Brain microvascular endothelial cell (primary cell): ENCODE data around the gene POLE.
A peak's percentile ranks its signal among the peaks of the same experiment; 100 is the strongest.
"Not testable (repeated sequence)": the region's sequence is repeated elsewhere in the genome, so short reads cannot be mapped to it uniquely, and the experiment has no call there.

Source experiments
- DNase-seq: peaks from one replicate; pipeline ENCODE4 v3.0.0-alpha.2; 2020
- H3K27ac ChIP-seq: fragments of 250-450 bp; sonication (Bioruptor Pico); 2 replicates; pipeline ENCODE4 v1.5.1; 2020; ENCODE audit warnings: mild to moderate bottlenecking, moderate library complexity
- H3K27me3 ChIP-seq: fragments of 250-450 bp; sonication (Bioruptor Pico); replicated peaks from 2 replicates; pipeline ENCODE4 v1.5.1; 2020; ENCODE audit warnings: mild to moderate bottlenecking
- H3K36me3 ChIP-seq: fragments of 250-450 bp; sonication (Bioruptor Pico); replicated peaks from 2 replicates; pipeline ENCODE4 v1.5.1; 2020; ENCODE audit warnings: mild to moderate bottlenecking
- H3K4me3 ChIP-seq: 2 replicates; pipeline ENCODE4 v1.5.1; 2011; ENCODE audit warnings: low read depth, mild to moderate bottlenecking, control low read depth, low read length, moderate library complexity
- CTCF ChIP-seq: IDR thresholded peaks from 2 replicates; pipeline ENCODE4 v1.5.1; 2011; ENCODE audit warnings: low read depth, mild to moderate bottlenecking, moderate library complexity, low read length, control low read depth, inconsistent platforms; ENCODE audit errors: missing control alignments
- in situ Hi-C: cut with HindIII; loops from 2 replicates; pipeline ENCODE4 v1.10.0; 2017; ENCODE audit warnings: low sequenced_read_pairs, low pct_ligation_motif_present

Gene POLE

GRCh38 chr12:132698341-132698740, 11.2 kb upstream of the POLE start:
- Histone ChIP-seq H3K27ac (no peak overlapping the region), H3K27me3 (no peaks in the 10 kb centered on the region), H3K4me3 (no peak overlapping the region), H3K36me3 (no peaks in the 10 kb centered on the region)
- in situ Hi-C loops = no loop called here
- no peak for DNase-seq
- no peak for TF ChIP-seq CTCF

- no peaks in the 10 kb centered on the region for H3K36me3 ChIP-seq
- DNase-seq = no peak
- no peak overlapping the region for H3K4me3 ChIP-seq
- no peak for TF ChIP-seq CTCF
- no peak overlapping the region for H3K27ac ChIP-seq
- H3K27me3 ChIP-seq = no peaks in the 10 kb centered on the region
- in situ Hi-C loops = no loop called here
Measured at GRCh38 chr12:132695431-132695830, 8.3 kb upstream of the POLE start.

- H3K36me3 ChIP-seq, H3K4me3 ChIP-seq, in situ Hi-C loops, H3K27ac ChIP-seq, H3K27me3 ChIP-seq, DNase-seq: not testable (repeated sequence)
Measured at GRCh38 chr12:132694888-132695287, 7.7 kb upstream of the POLE start.

- H3K36me3 ChIP-seq, in situ Hi-C loops, H3K27me3 ChIP-seq, H3K27ac ChIP-seq, H3K4me3 ChIP-seq, DNase-seq: not testable (repeated sequence)
Measured at GRCh38 chr12:132692030-132692429, 4.9 kb upstream of the POLE start.

GRCh38 chr12:132690112-132690511, 3.0 kb upstream of the POLE start:
- H3K27me3 ChIP-seq = no peaks in the 10 kb centered on the region
- in situ Hi-C loops = no loop called here
- no peak for DNase-seq
- no peak overlapping the region for H3K4me3 ChIP-seq
- no peak for TF ChIP-seq CTCF
- H3K27ac ChIP-seq = no peak overlapping the region
- H3K36me3 ChIP-seq = no peaks in the 10 kb centered on the region

- H3K36me3 ChIP-seq = no peaks in the 10 kb centered on the region
- H3K27ac ChIP-seq = no peak overlapping the region
- no peak overlapping the region for H3K4me3 ChIP-seq
- TF ChIP-seq CTCF = no peak
- in situ Hi-C loops = no loop called here
- H3K27me3 ChIP-seq = no peaks in the 10 kb centered on the region
- no peak for DNase-seq
Measured at GRCh38 chr12:132689227-132689626, 2.1 kb upstream of the POLE start.

- H3K27ac ChIP-seq = peak overlapping the region; percentile 1
- in situ Hi-C loops = no loop called here
- no peak for DNase-seq
- TF ChIP-seq CTCF = no peak
- H3K4me3 ChIP-seq = peak overlapping the region; percentile 54
- H3K27me3 ChIP-seq = no peaks in the 10 kb centered on the region
- H3K36me3 ChIP-seq = no peaks in the 10 kb centered on the region
Measured at GRCh38 chr12:132686825-132687210, 324 bp downstream of the POLE start.
